Stimulated activated CD4-positive, alpha-beta T cell treated with anti-CD3 and anti-CD28 coated beads, Interleukin-12 subunit alpha, Interleukin-12 subunit beta, amount 100 ng/mL, for 48 hours (primary cell): ENCODE results near the gene SCAF4.
"Not testable (repeated sequence)": the region's sequence is repeated elsewhere in the genome, so short reads cannot be mapped to it uniquely, and the experiment has no call there.

Experiments
- DNase-seq, 3 donors: peaks; one replicate each; pipeline ENCODE4 v3.0.0-alpha.2; 2020; ENCODE audit warnings: low read depth in 2 of 3, low spot score in 1 of 3

Gene SCAF4

GRCh38 chr21:31731857-31732596, at the start of gene SCAF4:
SCAF4 (minus strand) TSS chr21:31732118; CDS start chr21:31731692, 426 bp downstream.
- DNase-seq: peak; percentile 64 to 79 (median 72)

- DNase-seq: no peak
These were observed 49.0 kb upstream of the SCAF4 start for GRCh38 chr21:31780944-31781343.

GRCh38 chr21:31778546-31778945, 46.6 kb upstream of the SCAF4 start:
- no peak for DNase-seq

GRCh38 chr21:31777857-31778256, 45.9 kb upstream of the SCAF4 start:
- DNase-seq: no peak

GRCh38 chr21:31774031-31774430, 42.1 kb upstream of the SCAF4 start:
- no peak for DNase-seq

GRCh38 chr21:31772674-31773555, 41.0 kb upstream of the SCAF4 start:
- DNase-seq: no peak

GRCh38 chr21:31771685-31772084, 39.8 kb upstream of the SCAF4 start:
- no peak for DNase-seq

GRCh38 chr21:31768710-31769109, 36.8 kb upstream of the SCAF4 start:
- DNase-seq: no peak

GRCh38 chr21:31766899-31767298, 35.0 kb upstream of the SCAF4 start:
- DNase-seq: no peak

- DNase-seq: not testable (repeated sequence)
These were observed 33.9 kb upstream of the SCAF4 start for GRCh38 chr21:31765850-31766249.

- DNase-seq: no peak
These were observed 29.0 kb upstream of the SCAF4 start for GRCh38 chr21:31760931-31761330.

- no peak for DNase-seq
These were observed 24.9 kb upstream of the SCAF4 start for GRCh38 chr21:31756787-31757186.

GRCh38 chr21:31755027-31755426, 23.1 kb upstream of the SCAF4 start:
- no peak for DNase-seq

GRCh38 chr21:31754708-31754960, 22.7 kb upstream of the SCAF4 start:
- no peak for DNase-seq

GRCh38 chr21:31753949-31754707, 22.2 kb upstream of the SCAF4 start:
- DNase-seq: no peak

- no peak for DNase-seq
These were observed 21.0 kb upstream of the SCAF4 start for GRCh38 chr21:31752967-31753366.

GRCh38 chr21:31752352-31752751, 20.4 kb upstream of the SCAF4 start:
- no peak for DNase-seq

- no peak for DNase-seq
These were observed 18.9 kb upstream of the SCAF4 start for GRCh38 chr21:31750843-31751242.

- DNase-seq: no peak
These were observed 12.4 kb upstream of the SCAF4 start for GRCh38 chr21:31744182-31744800.

- DNase-seq: no peak
These were observed 11.8 kb upstream of the SCAF4 start for GRCh38 chr21:31743712-31744111.

- no peak for DNase-seq
These were observed 9.2 kb upstream of the SCAF4 start for GRCh38 chr21:31741116-31741515.
